GM23248 (cell line): ENCODE data around the gene KIF1A.

Source experiments
- EZH2 ChIP-seq: fragments of 200-600 bp; sonication (generic); IDR thresholded peaks from 2 replicates; pipeline ENCODE4 v1.6.1; 2018; ENCODE audit warnings: antibody characterized with exemption, mild to moderate bottlenecking; ENCODE audit not compliant: insufficient read depth, poor library complexity, severe bottlenecking
- EZH2phosphoT487 ChIP-seq: fragments of 200-600 bp; sonication (generic); IDR thresholded peaks from 2 replicates; pipeline ENCODE4 v1.6.1; 2018; ENCODE audit warnings: antibody characterized with exemption, moderate library complexity, mild to moderate bottlenecking, low read depth; ENCODE audit not compliant: insufficient read depth

DNA sequence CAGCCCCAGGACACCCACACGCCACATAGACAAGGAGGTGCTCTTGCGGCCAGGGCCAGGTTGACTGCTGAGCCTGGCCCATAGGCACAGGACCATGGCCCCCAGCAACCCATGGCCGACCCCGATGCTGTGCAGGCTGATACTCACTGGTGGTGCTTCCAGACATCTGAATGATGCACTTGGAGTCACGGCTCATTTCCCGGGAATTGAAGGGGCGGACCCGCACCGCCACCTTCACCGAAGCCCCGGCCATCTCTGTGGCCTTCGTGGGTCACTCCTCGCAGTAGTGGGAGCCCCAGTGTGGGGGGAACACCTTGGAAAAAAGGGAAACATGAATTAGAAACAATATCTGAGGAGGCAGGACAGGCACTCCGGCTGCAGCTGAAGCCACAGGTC, 22.5 kb downstream of the KIF1A start:
- TF ChIP-seq EZH2 (no peak), EZH2phosphoT487 (no peak)
